ENCODE results near the gene GOLGA6D. TPM values are rescaled to one million over a fixed set of nuclear protein-coding genes. Genes with fewer than 3 reads are reported as not detected.
"Not testable (repeated sequence)": the region's sequence is repeated elsewhere in the genome, so short reads cannot be mapped to it uniquely, and the experiment has no call there.

Gene GOLGA6D
- total RNA-seq, 1 donor from 2014 or later: not detected

DNA sequence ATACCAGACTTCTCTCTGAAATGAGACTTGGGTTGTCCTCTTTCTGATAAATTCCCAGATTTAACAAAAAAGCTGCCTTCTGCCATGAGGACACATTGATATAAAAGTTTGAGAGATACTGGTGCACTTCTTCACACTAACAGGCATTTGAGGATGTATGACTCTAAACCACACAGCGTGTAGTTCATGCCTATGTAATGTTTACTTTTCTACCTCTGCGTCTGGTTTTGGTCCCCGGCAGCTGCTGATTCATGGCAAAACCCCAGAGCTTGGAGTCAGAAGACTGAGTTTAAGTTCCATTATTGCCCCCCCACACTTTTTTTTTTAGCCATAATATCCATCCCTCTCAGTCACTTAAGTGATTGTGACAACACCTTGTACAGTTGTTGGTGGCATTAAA is 1.5 kb downstream of the GOLGA6D start:
- intact Hi-C loops (cut with micrococcal nuclease): not testable (repeated sequence)

DNA sequence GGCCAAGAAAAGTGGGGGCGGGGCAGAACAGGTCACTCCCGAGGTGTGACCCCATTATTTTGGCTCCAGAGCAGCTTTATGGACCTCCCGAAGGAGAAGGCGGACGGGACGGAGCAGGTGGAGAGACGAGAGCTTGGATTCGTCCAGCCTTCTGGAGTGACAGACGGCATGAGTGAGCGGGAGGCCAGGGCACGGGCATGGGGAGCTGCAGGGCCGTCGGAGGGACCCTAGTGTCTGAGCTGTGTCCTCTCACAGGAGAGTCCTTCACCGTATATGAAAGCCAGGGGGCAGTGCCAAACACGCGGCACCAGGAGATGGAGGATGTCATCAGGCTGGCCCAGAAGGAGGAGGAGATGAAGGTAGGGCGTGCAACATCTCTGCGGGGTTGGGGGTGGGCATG is 11.0 kb downstream of the GOLGA6D start:
- intact Hi-C loops (cut with micrococcal nuclease): not testable (repeated sequence)

DNA sequence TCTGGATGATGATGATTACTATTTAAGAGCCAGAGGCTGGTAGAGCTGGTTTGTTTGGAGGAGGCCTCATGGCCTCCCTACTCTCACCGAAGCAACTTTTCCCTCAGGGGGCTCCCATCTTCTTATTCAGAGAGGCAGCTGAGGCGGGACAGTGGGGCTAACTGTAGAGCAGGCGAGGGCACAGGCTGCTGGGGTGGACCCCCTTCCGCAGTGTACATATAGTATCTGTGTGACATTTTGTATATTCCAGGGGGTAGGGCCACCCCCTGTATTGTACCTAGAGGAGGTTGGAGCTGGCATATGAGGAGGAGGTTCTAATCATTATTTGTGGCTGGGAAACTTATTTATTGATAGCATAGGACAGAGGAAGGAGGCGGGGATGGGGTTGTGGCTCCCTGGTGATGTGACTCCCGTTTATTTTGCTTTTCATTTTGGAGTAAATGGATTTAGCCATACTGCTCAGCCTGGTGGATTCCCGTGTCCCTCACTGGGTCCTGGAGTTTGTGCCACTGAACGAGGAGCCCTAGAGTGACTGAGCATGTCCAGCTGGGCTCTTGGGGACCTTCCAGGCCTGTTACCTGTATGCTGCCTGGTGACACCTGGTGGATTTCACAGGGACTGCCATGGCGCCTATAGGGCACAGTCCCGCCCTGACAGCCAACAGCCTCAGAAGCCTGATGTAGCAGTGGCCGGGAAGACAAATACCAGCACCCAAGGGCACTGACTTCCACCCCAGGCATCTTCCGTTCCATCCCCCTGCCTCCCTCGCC is 16.1 kb downstream of the GOLGA6D start:
- intact Hi-C loops (cut with micrococcal nuclease): not testable (repeated sequence)

DNA sequence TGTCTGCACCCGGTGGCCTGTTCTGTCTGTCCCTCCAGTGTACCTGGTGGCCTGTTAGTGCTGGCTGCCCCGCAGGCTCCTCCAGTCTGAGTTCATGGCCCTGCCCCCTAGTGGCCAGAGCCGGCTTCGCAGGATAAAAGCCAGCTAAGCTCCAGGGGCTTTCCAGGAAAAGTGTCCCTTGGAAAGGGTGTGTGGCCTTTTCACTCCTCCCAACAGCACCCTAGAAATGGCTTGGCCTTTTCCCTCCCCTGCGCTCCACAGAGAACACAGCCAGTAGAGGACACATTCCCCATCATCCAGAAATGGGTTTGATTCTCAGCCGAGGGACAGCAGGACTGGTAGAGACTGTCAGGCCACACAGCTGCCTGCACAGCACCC is 16.7 kb downstream of the GOLGA6D start:
- intact Hi-C loops (cut with micrococcal nuclease): not testable (repeated sequence)

DNA sequence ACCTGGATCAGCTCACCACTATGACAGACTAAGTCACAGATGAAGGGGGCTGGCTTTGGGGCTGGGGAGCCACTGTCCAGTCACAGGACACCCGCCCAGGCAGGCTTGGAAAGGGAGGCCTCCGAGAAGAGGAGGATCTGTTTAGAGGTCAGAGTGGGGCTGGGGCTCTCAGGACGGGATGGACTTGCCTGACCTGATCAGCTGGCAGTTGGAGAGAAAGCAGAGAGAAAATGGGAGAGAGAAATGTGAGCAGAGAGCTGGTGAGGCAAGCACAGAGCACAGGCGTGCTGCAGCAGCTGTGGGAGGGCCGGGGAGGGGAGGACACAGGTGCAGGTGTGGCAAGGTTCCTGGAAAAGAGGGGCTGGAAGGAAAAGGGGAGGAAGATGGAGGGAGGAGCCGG is 17.4 kb downstream of the GOLGA6D start:
- intact Hi-C loops (cut with micrococcal nuclease): not testable (repeated sequence)

DNA sequence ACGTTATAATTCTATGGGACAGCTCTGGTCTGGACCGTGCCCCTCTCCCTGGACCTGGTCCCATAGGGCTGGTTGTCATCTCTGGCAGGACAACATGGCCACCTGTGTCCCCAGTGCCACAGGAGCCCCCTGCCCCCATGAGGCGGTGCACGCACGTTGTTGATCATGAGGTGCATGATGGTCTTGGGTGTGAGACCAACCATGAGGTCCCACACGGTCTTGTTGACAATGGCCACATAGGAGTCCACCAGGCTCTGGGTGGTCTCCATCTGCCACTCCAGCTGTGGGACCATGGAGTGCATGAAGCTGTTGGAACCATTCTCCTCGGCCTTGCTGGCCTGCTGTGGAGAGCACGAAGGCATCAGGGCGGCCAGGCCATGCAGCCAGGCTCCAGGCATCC is 19.7 kb downstream of the GOLGA6D start:
- intact Hi-C loops (cut with micrococcal nuclease): no loop called here

DNA sequence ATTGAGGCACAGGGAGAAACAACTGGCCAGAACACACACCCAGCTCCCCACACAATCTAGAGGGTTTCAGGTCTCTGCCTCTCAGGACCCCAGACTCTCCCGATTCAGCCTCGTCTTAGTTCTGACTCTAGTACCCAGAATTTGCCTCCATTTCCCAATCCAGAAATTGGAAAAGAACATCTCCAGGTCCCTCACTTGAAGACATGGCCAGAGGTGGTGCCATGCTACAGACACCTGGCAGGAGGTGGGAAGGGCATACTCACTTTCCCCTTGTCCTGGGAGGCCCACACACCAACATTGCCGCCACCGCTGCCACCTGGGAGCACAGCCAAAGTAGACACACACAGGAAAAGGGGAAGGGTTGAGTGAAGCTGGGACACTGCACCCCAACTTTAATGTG is 20.1 kb downstream of the GOLGA6D start:
- intact Hi-C loops (cut with micrococcal nuclease): not testable (repeated sequence)

DNA sequence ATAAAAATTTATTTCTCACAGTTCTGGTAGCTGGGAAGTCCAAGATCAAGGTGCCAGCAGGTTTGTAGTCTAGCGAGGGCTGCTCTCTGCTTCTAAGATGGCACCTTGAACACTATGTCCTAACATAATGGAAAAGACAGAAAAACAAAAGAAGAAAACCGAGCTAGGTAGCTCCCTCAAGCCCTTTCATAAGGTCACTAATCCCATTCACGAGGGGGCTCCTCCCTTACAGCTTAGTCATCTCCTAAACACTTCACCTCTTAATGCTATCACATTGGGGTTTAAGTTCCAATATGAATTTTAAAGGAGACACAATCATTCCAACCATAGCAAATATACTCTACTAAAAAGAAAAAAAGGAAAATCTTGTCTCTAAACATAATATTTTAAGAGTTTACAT is 23.6 kb downstream of the GOLGA6D start:
- intact Hi-C loops (cut with micrococcal nuclease): no loop called here

DNA sequence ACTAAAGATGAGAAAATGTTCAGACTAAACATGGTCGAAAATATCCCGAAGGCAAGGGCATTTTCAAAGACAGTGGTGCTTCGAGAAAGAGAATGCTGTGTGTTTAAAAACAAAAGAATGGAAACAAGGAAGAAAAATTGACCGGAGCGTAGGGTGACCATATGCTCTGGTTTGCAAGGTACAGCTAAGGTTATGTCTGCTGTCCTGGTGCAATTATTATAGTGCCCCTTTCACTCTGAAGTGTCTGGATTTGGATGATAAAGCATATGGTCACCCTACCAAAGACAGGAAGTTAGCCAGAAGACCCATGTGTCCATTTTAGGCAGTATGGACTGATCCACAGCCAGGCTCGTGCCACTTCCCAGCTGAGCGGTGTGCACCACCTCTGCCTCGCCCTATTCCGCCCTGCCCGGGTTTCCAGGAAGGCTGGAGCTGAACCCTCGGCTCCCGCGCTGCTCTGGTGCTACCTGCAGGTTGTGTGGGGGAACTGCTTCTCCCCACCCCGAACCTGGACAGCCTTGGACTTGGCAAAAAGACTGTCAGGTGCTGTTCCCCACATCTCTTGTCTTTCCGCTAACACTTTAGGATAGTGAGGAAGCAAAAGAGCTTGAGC is 25.2 kb downstream of the GOLGA6D start:
- intact Hi-C loops (cut with micrococcal nuclease): no loop called here

DNA sequence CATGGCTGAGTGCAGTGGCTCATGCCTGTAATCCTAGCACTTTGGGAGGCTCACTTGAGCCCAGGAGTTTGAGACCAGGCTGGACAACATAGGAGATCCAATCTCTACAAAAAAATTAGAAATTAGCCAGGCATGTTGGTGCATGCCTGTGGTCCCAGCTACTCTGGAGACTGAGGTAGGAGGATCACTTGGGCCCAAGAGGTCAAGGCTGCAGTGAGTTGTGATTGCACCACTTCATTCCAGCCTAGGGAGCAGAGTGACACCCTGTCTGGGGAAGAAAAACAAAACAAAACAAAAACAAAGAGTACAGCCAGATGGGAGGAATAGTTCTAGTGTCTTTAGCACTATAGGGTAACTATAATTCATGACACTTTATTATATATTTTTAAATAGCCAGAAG is 27.1 kb downstream of the GOLGA6D start:
- intact Hi-C loops (cut with micrococcal nuclease): loop anchor here (5.0 kb wide), 1 partner anchor 77 kb away; no protein-coding TSS in a partner anchor

DNA sequence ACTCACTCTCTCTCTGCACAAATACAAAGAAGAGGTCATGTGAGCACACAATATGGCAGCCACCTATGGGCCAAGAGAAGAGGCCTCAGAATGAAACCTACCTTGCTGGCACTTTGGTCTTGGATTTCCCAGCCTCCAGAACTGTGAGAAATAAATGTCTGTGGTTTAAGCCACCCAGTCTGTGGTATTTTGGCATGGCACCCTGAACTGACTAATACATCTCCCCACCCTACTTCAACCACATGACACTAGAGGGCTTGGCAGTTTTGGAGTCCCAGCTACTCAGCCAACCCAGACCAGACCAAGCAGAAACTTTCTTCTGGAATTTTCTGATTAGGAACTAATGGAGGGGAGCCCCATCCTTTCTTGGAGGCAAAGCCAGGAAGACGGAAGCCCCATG is 29.9 kb downstream of the GOLGA6D start:
- intact Hi-C loops (cut with micrococcal nuclease): loop anchor here (5.0 kb wide), 1 partner anchor 80 kb away; no protein-coding TSS in a partner anchor

DNA sequence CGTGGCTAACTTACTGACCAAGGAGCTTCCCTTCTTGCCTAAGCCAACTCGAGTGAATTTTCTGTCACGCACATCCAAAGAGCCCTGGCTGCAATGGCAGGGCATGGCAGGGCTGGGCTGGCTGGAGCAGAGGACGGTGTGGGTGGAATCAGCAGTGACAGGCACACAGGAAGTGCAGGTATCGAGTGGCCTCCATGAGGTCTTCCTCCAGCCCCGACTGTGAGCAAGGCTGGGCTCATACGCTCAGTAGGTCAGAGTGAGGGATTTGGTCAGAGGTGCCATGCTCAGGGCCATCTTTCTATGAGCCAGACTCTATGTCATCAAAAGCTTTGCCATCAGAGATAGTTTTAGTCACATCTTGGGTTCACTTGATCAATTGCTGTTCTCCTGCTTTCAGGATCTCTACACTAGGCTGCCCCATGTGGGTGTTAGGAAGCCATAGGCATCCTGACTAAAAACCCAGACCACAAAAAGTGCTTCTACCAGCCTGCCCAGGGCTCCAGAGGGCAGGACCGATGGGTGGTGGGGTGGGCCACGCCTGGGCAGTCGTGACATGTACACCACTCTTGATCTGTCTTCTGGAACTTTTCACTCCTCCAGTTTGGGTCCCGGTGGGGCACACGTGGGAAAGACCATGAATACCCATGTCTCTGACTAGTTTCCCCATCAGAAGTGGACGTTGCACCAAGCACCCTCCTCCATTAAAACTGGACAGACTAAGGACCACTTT is 30.6 kb downstream of the GOLGA6D start:
- intact Hi-C loops (cut with micrococcal nuclease): loop anchor here (5.0 kb wide), 1 partner anchor 81 kb away; no protein-coding TSS in a partner anchor

DNA sequence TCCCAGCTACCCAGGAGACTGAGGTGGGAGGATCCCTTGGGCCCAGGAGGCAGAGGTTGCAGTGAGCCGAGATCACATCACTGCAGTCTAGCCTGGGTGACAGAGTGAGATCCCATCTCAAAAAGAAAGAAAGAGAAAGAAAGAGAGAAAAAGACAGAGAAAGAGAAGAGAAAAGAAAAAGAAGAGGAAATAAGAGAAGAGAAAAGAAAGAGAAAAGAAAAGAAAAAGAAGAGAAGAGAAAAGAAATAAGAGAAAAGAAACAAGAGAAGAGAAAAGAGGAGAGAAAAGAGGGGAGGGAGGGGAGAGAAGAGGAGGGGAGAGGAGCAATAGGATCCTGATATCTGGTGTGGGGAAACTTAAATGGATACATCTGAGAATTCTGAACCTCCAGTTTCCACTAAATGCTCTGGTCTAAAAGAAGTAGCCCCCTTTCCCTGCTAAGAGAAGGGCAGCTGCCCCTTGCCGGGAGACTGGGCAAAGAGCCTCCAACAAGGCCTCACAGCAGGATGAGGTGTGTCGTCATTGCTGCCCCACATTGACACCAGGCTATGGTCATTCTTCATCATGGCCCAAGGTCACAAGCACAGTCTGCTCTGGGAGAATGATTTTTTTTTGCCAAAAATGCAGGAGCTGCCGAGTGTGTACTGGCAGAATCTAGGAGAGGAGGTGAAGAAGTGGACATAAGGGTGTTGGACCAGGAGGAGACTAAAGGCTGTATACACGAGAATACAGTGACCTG is 32.1 kb downstream of the GOLGA6D start:
- intact Hi-C loops (cut with micrococcal nuclease): loop anchor here (5.0 kb wide), 1 partner anchor 82 kb away; no protein-coding TSS in a partner anchor

DNA sequence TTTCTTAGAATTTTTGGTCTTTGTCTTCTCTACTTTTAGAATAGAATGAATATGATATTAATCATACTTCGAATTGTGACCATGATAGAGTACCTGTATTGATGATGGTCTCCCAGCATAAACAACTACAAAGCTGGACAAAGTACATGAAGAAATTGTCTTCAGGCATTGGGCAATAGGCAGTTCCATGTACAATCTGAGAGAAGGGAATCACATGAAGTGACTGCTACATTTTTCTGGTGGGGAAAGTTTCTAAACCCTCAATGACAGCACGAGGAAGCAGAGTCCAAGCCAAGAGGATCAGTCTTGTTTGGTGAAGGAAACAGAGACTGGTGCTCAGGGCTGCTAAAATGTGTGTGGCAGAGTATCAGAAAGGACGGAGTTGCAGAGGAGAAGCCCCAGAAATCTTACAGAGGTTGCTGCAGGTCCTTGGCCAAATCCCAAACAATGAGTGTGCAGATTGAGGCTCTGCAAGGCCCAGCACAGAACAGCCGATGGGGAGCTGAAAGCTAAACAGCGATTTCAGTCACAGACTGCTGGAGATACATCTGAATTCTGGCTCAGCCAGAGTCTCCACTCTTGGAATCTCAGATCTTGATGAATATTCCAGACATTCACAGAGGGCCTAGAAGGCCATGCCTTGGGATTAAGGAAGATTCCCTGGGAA is 36.7 kb downstream of the GOLGA6D start:
- intact Hi-C loops (cut with micrococcal nuclease): not testable (repeated sequence)

DNA sequence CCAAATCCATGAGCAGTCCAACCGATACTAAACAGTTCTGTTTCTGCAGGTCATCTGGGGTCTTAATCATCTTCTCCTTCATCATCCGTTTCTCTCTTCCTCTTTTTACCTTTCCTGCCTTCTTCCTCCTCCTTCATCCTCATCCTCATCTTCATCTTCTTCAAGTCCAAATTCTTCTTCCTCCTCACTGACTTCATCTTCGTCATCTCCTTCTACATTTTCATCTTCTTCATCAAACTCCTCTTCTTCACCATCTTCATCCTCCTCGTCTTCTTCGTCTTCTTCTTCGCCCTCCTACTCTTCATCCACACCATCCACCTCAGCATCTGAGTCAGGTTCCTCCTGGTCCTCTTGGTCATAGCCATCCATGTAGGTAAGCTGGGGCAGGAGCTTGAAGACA is 39.1 kb downstream of the GOLGA6D start:
- intact Hi-C loops (cut with micrococcal nuclease): no loop called here

DNA sequence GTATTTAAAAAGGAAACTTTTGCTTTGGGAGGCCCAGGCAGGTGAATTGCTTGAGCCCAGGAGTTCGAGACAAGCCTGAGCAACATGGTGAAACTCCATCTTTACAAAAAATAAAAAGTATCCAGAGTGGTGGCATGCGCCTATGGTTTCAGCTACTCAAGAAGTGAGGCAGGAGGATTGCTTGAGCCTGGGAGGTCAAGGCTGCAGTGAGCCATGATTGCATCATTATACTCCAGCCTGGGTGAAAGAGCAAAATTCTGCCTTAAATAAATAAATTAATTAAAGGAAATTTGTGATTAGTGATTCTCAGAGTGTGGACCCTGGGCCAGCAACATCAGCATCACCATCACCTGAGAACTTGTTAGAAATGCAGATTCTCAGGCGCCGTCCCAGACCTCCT is 43.3 kb downstream of the GOLGA6D start:
- intact Hi-C loops (cut with micrococcal nuclease): no loop called here

DNA sequence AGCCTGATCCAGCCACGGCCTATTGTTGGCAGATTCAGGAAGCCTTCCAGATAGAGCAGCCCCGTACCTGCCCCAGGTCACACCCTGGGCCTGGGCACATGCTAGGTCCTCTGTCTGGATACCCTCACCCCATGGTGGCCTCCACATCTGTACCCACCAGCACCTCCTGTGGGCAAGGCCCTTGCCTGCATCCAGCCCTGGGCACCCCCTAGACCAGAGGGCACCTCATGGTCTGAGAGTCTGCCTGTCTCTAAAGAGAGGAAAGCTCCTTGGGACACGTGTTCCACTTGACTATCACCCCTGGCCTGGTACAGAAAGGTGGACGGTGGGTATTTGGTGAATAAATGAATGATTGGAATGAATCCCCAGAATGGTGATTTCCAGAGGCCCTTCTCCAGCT is 44.4 kb downstream of the GOLGA6D start:
- intact Hi-C loops (cut with micrococcal nuclease): no loop called here

DNA sequence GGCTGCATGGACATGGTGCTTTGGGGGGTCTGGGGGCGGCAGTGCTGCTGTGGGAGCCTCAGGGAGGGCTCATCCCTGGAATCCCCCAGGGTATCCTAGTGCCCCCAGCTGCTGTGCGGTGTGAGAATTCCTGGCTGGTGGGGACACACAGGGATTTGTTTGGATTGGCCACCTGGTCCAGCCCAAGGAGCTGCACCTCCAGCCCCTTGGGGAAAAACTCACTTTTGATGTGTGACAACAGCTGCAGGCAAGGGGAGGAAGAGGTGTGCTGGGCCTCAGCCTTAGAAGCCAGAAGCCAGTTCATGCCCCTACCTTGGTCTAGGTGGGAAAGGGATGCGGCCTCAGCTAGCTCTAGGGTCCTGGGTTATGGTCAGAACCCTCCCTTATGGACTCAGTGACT is 44.9 kb downstream of the GOLGA6D start:
- intact Hi-C loops (cut with micrococcal nuclease): no loop called here

DNA sequence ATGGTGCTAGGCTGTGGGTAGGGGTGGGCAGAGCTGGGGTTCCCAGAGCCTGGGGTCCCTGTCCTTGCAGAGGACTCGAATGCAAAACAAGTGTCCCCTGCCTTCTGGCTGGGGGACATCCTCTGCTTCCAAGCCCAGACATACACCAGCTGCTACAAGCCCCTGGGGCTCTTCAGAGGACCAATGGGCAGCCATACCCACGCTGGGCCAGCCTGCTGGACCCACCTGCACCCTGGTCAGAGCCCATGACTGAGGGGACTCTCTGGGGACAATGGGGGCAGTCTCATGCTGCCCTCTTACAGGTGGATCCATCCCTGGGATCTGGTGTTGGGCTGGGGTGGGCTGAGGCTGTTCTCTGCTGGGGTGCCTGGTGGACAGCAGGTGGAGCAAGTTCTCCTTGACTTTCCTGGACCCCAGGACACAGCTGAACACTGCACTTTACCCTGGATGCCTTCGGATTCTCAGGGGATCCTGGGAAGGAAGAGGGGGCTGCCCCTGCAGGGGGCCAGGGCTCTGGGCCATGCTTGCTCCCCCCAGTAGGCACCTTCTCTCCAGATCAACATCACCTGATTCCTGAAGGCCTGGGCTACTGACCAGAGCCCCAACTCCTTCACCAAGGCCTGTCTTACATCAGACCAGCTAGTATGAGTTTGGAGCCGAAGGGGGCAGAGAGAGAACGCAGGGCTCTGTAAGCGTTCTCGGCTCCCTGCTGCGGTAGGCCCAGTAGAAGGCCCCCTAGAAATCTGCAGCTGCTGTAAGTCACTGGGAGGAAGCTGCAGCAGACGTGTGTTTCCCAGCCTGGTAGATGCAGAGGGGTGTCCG is 46.1 kb downstream of the GOLGA6D start:
- intact Hi-C loops (cut with micrococcal nuclease): no loop called here

DNA sequence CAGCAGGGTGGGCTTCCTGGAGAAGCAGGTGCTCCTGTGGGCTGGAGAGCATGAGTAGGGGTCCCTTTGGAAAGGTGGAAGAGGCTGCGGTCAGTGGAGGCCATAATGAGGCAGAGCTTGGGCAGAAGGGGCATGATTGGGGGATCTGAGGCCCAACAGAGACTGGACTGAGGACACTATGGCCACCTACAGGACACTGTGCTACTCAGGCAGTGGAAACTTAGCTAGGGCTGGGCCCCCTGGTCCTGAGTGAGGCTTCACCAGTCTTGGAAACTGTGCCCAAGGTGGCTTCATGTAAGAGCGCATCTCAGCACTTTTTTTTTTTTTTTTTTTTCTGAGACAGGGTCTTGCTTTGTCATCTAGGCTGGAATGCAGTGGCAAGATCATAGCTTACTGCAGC is 46.9 kb downstream of the GOLGA6D start:
- intact Hi-C loops (cut with micrococcal nuclease): no loop called here
